Nephron progenitor cell (in vitro differentiated cells): ENCODE measurements around the gene SELENOI.
A peak's percentile ranks its signal among the peaks of the same experiment; 100 is the strongest.

Source experiments
- DNase-seq: peaks from one replicate; pipeline ENCODE4 v3.0.0; 2021
- H3K27ac Mint-ChIP-seq: 2 replicates; pipeline ENCODE4 v1.8.0; 2021; ENCODE audit warnings: mild to moderate bottlenecking, moderate library complexity, mixed read lengths
- H3K27me3 Mint-ChIP-seq: 2 replicates; pipeline ENCODE4 v1.8.0; 2021; ENCODE audit warnings: mild to moderate bottlenecking, low read depth, mixed read lengths; ENCODE audit not compliant: poor library complexity
- H3K36me3 Mint-ChIP-seq: 2 replicates; pipeline ENCODE4 v1.8.0; 2021; ENCODE audit warnings: low read depth, mixed read lengths
- H3K4me1 Mint-ChIP-seq: 2 replicates; pipeline ENCODE4 v1.8.0; 2021; ENCODE audit warnings: mixed read lengths
- H3K4me3 Mint-ChIP-seq: 2 replicates; pipeline ENCODE4 v1.8.0; 2021; ENCODE audit warnings: mild to moderate bottlenecking, moderate library complexity, mixed read lengths
- H3K9me3 Mint-ChIP-seq: 2 replicates; pipeline ENCODE4 v1.8.0; 2021; ENCODE audit warnings: mild to moderate bottlenecking, moderate library complexity, mixed read lengths
- TF ChIP-seq, protein P1 (sequence below): fragments of 200-600 bp; sonication (generic); IDR thresholded peaks from 2 replicates; pipeline ENCODE4 v1.5.0; 2021; ENCODE audit warnings: antibody characterized with exemption

The SELENOI gene, protein sequence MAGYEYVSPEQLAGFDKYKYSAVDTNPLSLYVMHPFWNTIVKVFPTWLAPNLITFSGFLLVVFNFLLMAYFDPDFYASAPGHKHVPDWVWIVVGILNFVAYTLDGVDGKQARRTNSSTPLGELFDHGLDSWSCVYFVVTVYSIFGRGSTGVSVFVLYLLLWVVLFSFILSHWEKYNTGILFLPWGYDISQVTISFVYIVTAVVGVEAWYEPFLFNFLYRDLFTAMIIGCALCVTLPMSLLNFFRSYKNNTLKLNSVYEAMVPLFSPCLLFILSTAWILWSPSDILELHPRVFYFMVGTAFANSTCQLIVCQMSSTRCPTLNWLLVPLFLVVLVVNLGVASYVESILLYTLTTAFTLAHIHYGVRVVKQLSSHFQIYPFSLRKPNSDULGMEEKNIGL

DNA sequence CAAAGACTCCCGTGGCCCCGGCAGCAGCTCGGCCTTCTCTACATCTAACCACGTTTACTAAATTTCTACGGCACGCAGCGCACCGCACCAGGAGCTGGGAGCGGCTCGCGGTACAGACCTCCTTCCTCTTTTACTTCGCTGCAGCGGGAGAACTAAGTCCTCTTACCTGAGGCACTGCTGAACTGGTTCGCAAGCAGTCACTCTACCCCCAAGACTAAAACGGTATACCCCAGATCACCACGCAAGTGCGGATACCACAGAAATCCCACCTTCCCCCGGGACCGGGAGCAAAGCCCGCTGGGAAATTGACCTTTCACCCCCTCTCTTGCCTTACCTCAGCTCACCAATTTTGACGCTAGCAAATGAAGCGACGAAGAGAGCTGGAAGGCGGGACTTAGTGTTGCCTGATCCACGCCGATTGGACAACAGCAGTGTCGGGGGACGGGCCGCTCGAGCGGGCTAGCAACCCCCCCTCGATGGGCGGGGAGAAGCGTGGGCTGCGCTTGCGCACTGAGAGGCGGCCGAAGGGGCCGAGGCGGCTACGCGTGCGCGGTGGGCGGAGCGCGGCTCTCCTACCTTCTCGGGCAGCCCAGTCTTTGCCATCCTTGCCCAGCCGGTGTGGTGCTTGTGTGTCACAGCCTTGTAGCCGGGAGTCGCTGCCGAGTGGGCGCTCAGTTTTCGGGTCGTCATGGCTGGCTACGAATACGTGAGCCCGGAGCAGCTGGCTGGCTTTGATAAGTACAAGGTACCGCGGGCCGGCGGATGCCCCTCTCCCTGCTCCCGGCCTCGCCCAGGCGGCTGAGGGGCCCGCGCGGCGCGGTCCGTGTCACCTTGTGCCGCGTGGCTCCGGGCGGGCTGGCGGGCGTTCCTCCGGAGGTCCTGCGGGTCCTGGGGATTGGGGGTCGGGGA is at the start of gene SELENOI:
SELENOI (plus strand) TSS at position 599 of the 909 bp plus-strand sequence; CDS start at position 689, 90 bp downstream.
- peaks cover 11% of the 10 kb centered on the region for H3K36me3 Mint-ChIP-seq
- peak within 1 kb of the TSS; percentile 96 for H3K4me3 Mint-ChIP-seq
- TF ChIP-seq, protein P1, sequence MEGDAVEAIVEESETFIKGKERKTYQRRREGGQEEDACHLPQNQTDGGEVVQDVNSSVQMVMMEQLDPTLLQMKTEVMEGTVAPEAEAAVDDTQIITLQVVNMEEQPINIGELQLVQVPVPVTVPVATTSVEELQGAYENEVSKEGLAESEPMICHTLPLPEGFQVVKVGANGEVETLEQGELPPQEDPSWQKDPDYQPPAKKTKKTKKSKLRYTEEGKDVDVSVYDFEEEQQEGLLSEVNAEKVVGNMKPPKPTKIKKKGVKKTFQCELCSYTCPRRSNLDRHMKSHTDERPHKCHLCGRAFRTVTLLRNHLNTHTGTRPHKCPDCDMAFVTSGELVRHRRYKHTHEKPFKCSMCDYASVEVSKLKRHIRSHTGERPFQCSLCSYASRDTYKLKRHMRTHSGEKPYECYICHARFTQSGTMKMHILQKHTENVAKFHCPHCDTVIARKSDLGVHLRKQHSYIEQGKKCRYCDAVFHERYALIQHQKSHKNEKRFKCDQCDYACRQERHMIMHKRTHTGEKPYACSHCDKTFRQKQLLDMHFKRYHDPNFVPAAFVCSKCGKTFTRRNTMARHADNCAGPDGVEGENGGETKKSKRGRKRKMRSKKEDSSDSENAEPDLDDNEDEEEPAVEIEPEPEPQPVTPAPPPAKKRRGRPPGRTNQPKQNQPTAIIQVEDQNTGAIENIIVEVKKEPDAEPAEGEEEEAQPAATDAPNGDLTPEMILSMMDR, result no peak
- H3K27me3 Mint-ChIP-seq, result no peaks in the 10 kb centered on the region
- H3K9me3 Mint-ChIP-seq, result no peaks in the 10 kb centered on the region
- H3K27ac Mint-ChIP-seq, result peak within 1 kb of the TSS; percentile 100
- DNase-seq, result peak; percentile 99
- peaks cover 32% of the 10 kb centered on the region for H3K4me1 Mint-ChIP-seq

DNA sequence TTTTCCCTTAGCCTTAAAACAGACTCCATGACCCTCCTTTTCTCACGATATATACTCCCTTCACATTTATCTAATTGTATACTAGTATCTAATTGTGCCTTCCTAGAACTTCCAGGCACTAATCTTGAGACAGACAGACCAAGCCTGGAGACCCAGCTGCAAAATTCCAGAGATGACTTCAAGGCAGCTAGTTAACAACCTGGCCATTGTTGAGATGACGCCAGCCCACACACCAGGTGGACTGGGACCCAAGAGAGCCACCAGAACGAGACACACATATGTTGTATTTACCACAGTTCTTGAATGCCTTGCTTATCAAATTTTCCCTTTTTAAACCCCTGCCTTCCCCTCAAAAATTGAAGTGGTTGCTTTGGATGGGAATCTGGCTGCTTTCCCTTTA is 48.9 kb upstream of the SELENOI start:
- peaks cover 12% of the 10 kb centered on the region for H3K27me3 Mint-ChIP-seq
- DNase-seq, result no peak
- H3K4me1 Mint-ChIP-seq, result peaks cover 7% of the 10 kb centered on the region
- H3K9me3 Mint-ChIP-seq, result no peaks in the 10 kb centered on the region
- no peak overlapping the region for H3K4me3 Mint-ChIP-seq
- no peaks in the 10 kb centered on the region for H3K36me3 Mint-ChIP-seq
- TF ChIP-seq, protein P1, result no peak
- no peak overlapping the region for H3K27ac Mint-ChIP-seq

DNA sequence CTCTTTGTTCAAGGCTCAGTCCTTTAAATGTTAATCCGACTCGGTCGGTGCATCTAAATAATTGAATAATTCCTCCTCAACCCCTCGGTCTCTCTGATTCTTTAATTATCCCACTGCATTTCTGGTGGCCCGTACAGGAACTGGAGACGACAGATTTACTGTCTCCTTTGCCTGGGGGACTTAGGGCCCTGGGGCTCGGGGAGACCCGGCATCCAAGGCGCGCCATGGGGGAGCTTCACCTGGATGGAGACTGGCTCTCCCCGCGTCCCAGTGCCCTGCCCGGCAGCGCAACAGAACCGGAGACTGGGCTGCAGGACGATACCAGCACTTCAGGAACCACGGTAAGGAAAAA is 47.7 kb upstream of the SELENOI start:
- no peak overlapping the region for H3K4me3 Mint-ChIP-seq
- H3K27me3 Mint-ChIP-seq, result peaks cover 12% of the 10 kb centered on the region
- H3K27ac Mint-ChIP-seq, result no peak overlapping the region
- TF ChIP-seq, protein P1, result no peak
- H3K9me3 Mint-ChIP-seq, result no peaks in the 10 kb centered on the region
- peaks cover 7% of the 10 kb centered on the region for H3K4me1 Mint-ChIP-seq
- DNase-seq, result no peak
- H3K36me3 Mint-ChIP-seq, result no peaks in the 10 kb centered on the region

DNA sequence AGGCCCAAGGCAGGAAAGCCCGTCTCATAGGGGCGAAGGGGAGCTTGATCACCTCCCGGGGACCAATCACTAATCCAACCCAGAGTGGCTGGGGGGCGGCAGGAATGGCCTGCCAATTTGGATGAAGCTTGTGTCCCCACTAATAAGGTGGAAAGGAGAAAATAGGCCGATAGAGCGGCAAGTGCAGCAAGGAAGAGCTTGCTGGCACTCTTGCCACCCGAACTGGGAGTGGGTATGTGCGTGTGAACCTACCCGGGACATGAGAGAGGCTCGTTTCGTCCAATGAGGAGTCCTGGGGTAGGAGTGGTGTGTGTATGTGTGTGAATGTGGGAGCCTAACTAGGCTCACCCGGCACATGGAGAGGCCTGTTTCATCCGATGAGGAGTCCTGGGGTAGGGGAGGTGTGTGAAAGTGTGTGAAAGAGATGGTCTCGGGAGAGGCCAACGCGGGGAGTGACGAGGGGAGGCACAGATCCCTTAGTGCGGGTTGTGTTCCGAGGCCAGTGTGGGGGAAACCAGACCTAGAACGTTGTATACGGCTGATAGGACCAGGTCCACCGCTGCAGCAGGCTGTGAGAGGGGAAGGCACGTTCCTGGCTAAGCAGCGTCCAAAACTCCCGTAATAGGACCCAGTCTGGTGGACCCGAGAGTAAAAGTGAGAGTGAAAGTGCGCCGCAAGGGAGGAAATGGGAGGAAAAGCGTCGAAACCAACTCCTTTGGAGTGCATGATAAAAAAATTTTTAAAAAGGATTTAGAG is 47.1 kb upstream of the SELENOI start:
- Mint-ChIP-seq H3K9me3 (no peaks in the 10 kb centered on the region), H3K4me1 (peaks cover 7% of the 10 kb centered on the region), H3K27ac (no peak overlapping the region), H3K4me3 (no peak overlapping the region), H3K36me3 (no peaks in the 10 kb centered on the region), H3K27me3 (peaks cover 14% of the 10 kb centered on the region)
- DNase-seq, result peak; percentile 34
- TF ChIP-seq, protein P1, result no peak

DNA sequence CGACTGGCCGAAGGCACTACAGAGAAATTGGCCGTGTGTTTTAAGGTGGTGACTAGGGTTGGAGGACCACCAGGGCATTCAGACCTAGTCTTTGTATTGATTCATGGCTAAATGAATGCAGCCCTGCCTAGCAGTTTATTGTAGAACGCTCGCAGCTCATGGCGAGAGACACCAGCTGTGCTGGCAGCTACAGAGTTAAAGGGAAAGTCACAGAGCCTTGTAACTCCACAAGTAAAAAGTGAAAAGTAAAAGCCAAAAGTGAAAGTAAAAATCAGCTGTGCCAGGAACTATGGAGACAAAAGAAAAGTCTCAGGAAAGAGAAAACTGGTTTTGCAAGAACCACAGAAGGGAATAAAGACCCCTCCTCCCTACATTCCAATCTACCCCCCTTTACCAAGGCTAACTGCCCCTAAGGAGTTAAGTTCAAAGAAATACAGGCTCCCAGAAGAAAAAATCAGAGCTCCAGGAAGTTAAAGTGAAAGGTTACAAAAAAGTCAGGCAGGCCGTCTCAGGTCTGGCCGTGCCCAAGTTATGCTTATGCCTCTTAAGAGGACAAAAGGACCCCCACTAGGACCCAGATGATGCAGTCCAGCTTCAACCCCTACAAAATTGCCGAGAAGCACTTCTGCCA is 46.4 kb upstream of the SELENOI start:
- Mint-ChIP-seq H3K27me3 (peaks cover 11% of the 10 kb centered on the region), H3K27ac (no peak overlapping the region), H3K9me3 (no peaks in the 10 kb centered on the region), H3K4me3 (no peak overlapping the region), H3K4me1 (peaks cover 12% of the 10 kb centered on the region), H3K36me3 (no peaks in the 10 kb centered on the region)
- peak; percentile 26 for DNase-seq
- TF ChIP-seq, protein P1, result no peak
